Activated naive CD8-positive, alpha-beta T cell treated with anti-CD3 and anti-CD28 coated beads, Interleukin-2, amount 50 U/mL, for 24 hours (primary cell): ENCODE data around the gene KRT35.

ENCODE experiments used
- ATAC-seq: fragments of 150-1000 bp; cut with Tn5 transposase; one replicate; pipeline ENCODE4 v1.10.0; 2021
- DNase-seq: peaks from one replicate; pipeline ENCODE4 v3.0.0; 2021
- H3K27ac Mint-ChIP-seq: one replicate; pipeline ENCODE4 v1.8.0; 2021; ENCODE audit warnings: mild to moderate bottlenecking, mixed read lengths
- H3K27me3 Mint-ChIP-seq: one replicate; pipeline ENCODE4 v1.8.0; 2021; ENCODE audit warnings: mixed read lengths
- H3K36me3 Mint-ChIP-seq: one replicate; pipeline ENCODE4 v1.8.0; 2021; ENCODE audit warnings: low read depth, mixed read lengths
- H3K4me1 Mint-ChIP-seq: one replicate; pipeline ENCODE4 v1.8.0; 2021; ENCODE audit warnings: mixed read lengths
- H3K4me3 Mint-ChIP-seq: one replicate; pipeline ENCODE4 v1.8.0; 2021; ENCODE audit warnings: mild to moderate bottlenecking, moderate library complexity, mixed read lengths
- H3K9me3 Mint-ChIP-seq: one replicate; pipeline ENCODE4 v1.8.0; 2021; ENCODE audit warnings: mixed read lengths

Gene KRT35

GRCh38 chr17:41504246-41504977, 23.5 kb upstream of the KRT35 start:
- Mint-ChIP-seq H3K36me3 (no peaks in the 10 kb centered on the region), H3K27me3 (peaks cover 1% of the 10 kb centered on the region), H3K9me3 (no peaks in the 10 kb centered on the region), H3K27ac (no peak overlapping the region), H3K4me1 (peaks cover 2% of the 10 kb centered on the region), H3K4me3 (no peak overlapping the region)
- no peak for DNase-seq
- no peak for ATAC-seq

GRCh38 chr17:41503202-41503601, 22.3 kb upstream of the KRT35 start:
- Mint-ChIP-seq H3K4me1 (peaks cover 2% of the 10 kb centered on the region), H3K27ac (no peak overlapping the region), H3K9me3 (no peaks in the 10 kb centered on the region), H3K4me3 (no peak overlapping the region), H3K27me3 (peaks cover 2% of the 10 kb centered on the region), H3K36me3 (no peaks in the 10 kb centered on the region)
- DNase-seq (no peak), ATAC-seq (no peak)

- Mint-ChIP-seq H3K4me3 (no peak overlapping the region), H3K4me1 (peaks cover 10% of the 10 kb centered on the region), H3K27me3 (peaks cover 2% of the 10 kb centered on the region), H3K27ac (no peak overlapping the region), H3K9me3 (no peaks in the 10 kb centered on the region), H3K36me3 (no peaks in the 10 kb centered on the region)
- ATAC-seq, result no peak
- no peak for DNase-seq
Measured at GRCh38 chr17:41500131-41500911, 19.4 kb upstream of the KRT35 start.

- Mint-ChIP-seq H3K4me3 (no peak overlapping the region), H3K4me1 (peaks cover 10% of the 10 kb centered on the region), H3K9me3 (no peaks in the 10 kb centered on the region), H3K27ac (no peak overlapping the region), H3K27me3 (peaks cover 2% of the 10 kb centered on the region), H3K36me3 (no peaks in the 10 kb centered on the region)
- ATAC-seq (no peak), DNase-seq (no peak)
Measured at GRCh38 chr17:41499714-41500113, 18.8 kb upstream of the KRT35 start.

GRCh38 chr17:41498276-41498675, 17.3 kb upstream of the KRT35 start:
- DNase-seq (no peak), ATAC-seq (no peak)
- Mint-ChIP-seq H3K27ac (no peak overlapping the region), H3K4me1 (peaks cover 10% of the 10 kb centered on the region), H3K4me3 (no peak overlapping the region), H3K9me3 (no peaks in the 10 kb centered on the region), H3K27me3 (peaks cover 2% of the 10 kb centered on the region), H3K36me3 (no peaks in the 10 kb centered on the region)

GRCh38 chr17:41496803-41497484, 16.0 kb upstream of the KRT35 start:
- Mint-ChIP-seq H3K4me3 (no peak overlapping the region), H3K4me1 (peaks cover 10% of the 10 kb centered on the region), H3K36me3 (no peaks in the 10 kb centered on the region), H3K27ac (no peak overlapping the region), H3K9me3 (no peaks in the 10 kb centered on the region), H3K27me3 (peaks cover 2% of the 10 kb centered on the region)
- DNase-seq (peak; percentile 67), ATAC-seq (peak; percentile 97)

DNA sequence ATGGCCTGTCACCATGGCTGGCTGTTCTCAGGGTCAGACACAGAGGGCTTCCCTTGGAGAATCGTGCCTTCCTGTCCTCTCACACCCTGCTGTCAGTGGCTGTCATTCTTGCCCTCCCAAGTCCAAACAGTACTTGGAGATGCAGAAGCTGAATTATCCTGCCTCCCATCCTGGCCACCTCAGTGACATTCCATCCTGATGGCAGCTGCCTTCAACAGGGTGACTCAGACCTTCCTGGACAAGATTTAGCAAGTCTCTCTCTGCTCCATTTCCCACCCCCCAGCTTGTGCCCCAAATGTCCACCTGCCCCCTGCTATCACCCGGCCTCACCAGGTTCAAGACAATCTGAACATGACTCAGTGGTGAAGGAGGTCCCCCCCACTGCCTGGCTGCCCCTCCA, 13.6 kb upstream of the KRT35 start:
- ATAC-seq (no peak), DNase-seq (no peak)
- no peak overlapping the region for H3K4me3 Mint-ChIP-seq
- H3K36me3 Mint-ChIP-seq, result no peaks in the 10 kb centered on the region
- H3K4me1 Mint-ChIP-seq, result peaks cover 11% of the 10 kb centered on the region
- no peak overlapping the region for H3K27ac Mint-ChIP-seq
- H3K9me3 Mint-ChIP-seq, result no peaks in the 10 kb centered on the region
- H3K27me3 Mint-ChIP-seq, result peaks cover 2% of the 10 kb centered on the region

GRCh38 chr17:41492771-41493170, 11.8 kb upstream of the KRT35 start:
- Mint-ChIP-seq H3K4me3 (no peak overlapping the region), H3K36me3 (no peaks in the 10 kb centered on the region), H3K27me3 (no peaks in the 10 kb centered on the region), H3K4me1 (peaks cover 11% of the 10 kb centered on the region), H3K27ac (no peak overlapping the region), H3K9me3 (no peaks in the 10 kb centered on the region)
- DNase-seq (no peak), ATAC-seq (no peak)

DNA sequence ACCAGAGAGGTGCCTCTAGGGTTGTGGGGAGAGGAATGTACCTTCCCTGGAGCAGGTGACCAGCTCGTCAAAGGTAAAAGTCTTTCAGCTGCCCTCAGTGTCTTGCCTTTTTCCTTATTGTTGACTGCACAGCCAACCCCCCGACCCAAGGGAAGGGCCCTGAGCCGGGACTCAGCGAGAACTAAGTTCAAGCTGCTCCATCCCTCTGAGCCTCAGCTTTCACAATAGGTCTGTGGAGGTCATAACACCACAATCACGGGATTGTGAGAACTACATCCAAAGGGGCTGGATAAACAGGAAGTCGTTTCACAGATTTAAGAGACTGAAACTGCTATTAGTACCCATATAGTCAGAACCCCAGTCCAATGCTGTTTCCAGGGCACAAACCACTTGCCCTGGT, 11.4 kb upstream of the KRT35 start:
- no peak for ATAC-seq
- no peak overlapping the region for H3K27ac Mint-ChIP-seq
- peaks cover 11% of the 10 kb centered on the region for H3K4me1 Mint-ChIP-seq
- no peaks in the 10 kb centered on the region for H3K9me3 Mint-ChIP-seq
- H3K36me3 Mint-ChIP-seq, result no peaks in the 10 kb centered on the region
- no peaks in the 10 kb centered on the region for H3K27me3 Mint-ChIP-seq
- DNase-seq, result no peak
- no peak overlapping the region for H3K4me3 Mint-ChIP-seq

DNA sequence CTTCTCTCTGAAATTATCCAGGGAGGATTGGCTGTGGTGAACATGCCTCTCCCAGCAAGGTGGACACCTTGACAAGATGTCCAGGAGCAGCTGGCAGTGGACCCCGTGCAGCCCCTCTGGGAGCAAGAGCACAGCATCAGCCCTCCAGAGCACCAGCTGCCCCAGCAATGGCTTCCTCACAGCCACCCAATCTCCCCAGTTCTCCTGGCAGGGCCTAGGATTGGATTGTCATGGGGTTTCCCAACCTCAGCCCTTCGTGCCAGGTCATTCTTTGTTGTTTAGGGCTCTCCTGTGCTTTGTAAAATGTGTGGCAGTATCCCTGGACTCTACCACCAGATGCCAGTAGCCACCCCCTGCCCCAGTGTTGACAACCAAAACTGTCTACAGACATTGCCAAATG, 10.5 kb upstream of the KRT35 start:
- H3K27me3 Mint-ChIP-seq, result peaks cover under 1% of the 10 kb centered on the region
- H3K4me1 Mint-ChIP-seq, result peaks cover 5% of the 10 kb centered on the region
- H3K4me3 Mint-ChIP-seq, result no peak overlapping the region
- H3K27ac Mint-ChIP-seq, result no peak overlapping the region
- no peaks in the 10 kb centered on the region for H3K36me3 Mint-ChIP-seq
- H3K9me3 Mint-ChIP-seq, result no peaks in the 10 kb centered on the region
- ATAC-seq (no peak), DNase-seq (no peak)

GRCh38 chr17:41490000-41490990, 9.3 kb upstream of the KRT35 start:
- H3K36me3 Mint-ChIP-seq, result no peaks in the 10 kb centered on the region
- H3K27me3 Mint-ChIP-seq, result peaks cover 3% of the 10 kb centered on the region
- no peaks in the 10 kb centered on the region for H3K9me3 Mint-ChIP-seq
- H3K27ac Mint-ChIP-seq, result no peak overlapping the region
- H3K4me1 Mint-ChIP-seq, result peaks cover 2% of the 10 kb centered on the region
- no peak overlapping the region for H3K4me3 Mint-ChIP-seq
- DNase-seq (no peak), ATAC-seq (no peak)

GRCh38 chr17:41489531-41489930, 8.6 kb upstream of the KRT35 start, which contains the start of gene KRT36:
TSS of gene KRT36 (minus strand) at chr17:41489910. CDS start at chr17:41489864, 46 bp downstream.
- ATAC-seq (no peak), DNase-seq (no peak)
- Mint-ChIP-seq H3K36me3 (no peaks in the 10 kb centered on the region), H3K4me1 (peaks cover 2% of the 10 kb centered on the region), H3K27me3 (peaks cover 3% of the 10 kb centered on the region), H3K9me3 (no peaks in the 10 kb centered on the region), H3K4me3 (no peak within 1 kb of the TSS), H3K27ac (no peak within 1 kb of the TSS)

DNA sequence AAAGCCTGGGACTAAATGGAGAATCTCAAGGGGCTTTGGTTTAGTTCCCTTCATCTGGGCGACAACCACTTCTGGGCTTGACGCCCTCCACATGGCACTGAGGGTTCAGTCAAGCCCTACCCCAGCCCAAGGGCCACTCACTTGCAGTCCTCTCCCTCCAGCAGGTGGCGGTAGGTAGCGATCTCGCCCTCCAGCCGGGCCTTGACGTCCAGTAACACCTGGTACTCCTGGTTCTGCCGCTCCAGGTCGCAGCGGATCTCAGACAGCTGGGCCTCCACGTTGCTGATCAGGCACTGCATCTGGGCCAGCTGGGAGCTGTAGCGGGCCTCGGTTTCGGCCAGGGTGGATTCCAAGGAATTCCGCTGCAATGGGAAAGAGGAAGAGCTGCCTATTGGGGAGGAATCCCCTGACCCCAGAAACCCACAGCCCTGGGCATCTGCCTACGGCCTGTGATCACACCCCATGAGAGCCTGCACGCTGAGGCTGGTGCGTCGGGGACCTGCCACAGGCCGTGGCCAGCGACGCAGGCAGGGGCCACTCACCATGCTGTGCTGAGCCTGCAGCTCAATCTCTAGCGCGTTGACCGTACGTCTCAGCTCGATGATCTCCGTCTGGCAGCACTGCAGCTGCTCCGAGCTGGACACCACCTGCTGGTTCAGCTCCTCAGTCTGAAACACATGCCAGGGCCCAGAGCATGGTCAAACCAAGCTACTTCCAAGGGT, 6.0 kb upstream of the KRT35 start:
- ATAC-seq (no peak), DNase-seq (peak; percentile 51)
- Mint-ChIP-seq H3K4me3 (no peak overlapping the region), H3K27me3 (peaks cover 3% of the 10 kb centered on the region), H3K36me3 (no peaks in the 10 kb centered on the region), H3K9me3 (no peaks in the 10 kb centered on the region), H3K4me1 (peaks cover 2% of the 10 kb centered on the region), H3K27ac (no peak overlapping the region)
